ENCODE results near the gene VPS29. TPM values are rescaled to one million over a fixed set of nuclear protein-coding genes. Genes with fewer than 3 reads are reported as not detected.

Gene VPS29
- polyA plus RNA-seq, 3 donors = 224 to 409 (median 342) TPM

- peaks cover 66% of the 10 kb centered on the region for H3K79me2 ChIP-seq (ENCODE audit: insufficient read depth, low read length)
- Mint-ChIP-seq H3K27me3 (ENCODE audit: low read depth in 3 of 3) (no peaks in the 10 kb centered on the region), H3K4me3 (peak within 1 kb of the TSS; percentile 100), H3K36me3 (peaks cover 18 to 25% of the 10 kb centered on the region in 2 donors), H3K27ac (peak within 1 kb of the TSS; percentile 90 to 98 (median 95)), H3K9me3 (no peaks in the 10 kb centered on the region), H3K4me1 (peaks cover 25% of the 10 kb centered on the region)
- H3K4me3 ChIP-seq (replicated peaks in 1 of 3; ENCODE audit: low read depth in 2 of 3, low read length in 3 of 3) = peak within 1 kb of the TSS; percentile 62 to 96 (median 76)
- H3K27me3 ChIP-seq (ENCODE audit: control insufficient read depth in 2 of 2, insufficient read depth in 2 of 2, low read length in 2 of 2) = no peaks in the 10 kb centered on the region
- intact Hi-C loops (cut with micrococcal nuclease) = loop anchor here (1.0 to 5.0 kb wide), 5 partner anchors 18 to 139 kb away; partner anchors contain the start of genes RAD9B (in 2 of the 2), VPS29 (in 2 of the 2) and ARPC3 (in 1 of the 2)
- peak; percentile 94 to 96 (median 94) for DNase-seq
- H3K4me1 ChIP-seq (ENCODE audit: control insufficient read depth in 1 of 2, insufficient read depth in 2 of 2, low read length in 2 of 2) = peaks cover 23 to 34% of the 10 kb centered on the region in 2 donors
- H3K9me3 ChIP-seq (replicated peaks in 1 of 2; ENCODE audit: control insufficient read depth in 1 of 2, insufficient read depth in 1 of 2, low read length in 2 of 2) = no peaks in the 10 kb centered on the region
- no peak for TF ChIP-seq CTCF (IDR thresholded peaks at IDR 0.05)
- peaks cover 17 to 19% of the 10 kb centered on the region in 2 donors for H3K36me3 ChIP-seq (replicated peaks in 1 of 2; ENCODE audit: control insufficient read depth in 1 of 2, insufficient read depth in 2 of 2, low read length in 2 of 2)
- H3K9ac ChIP-seq (ENCODE audit: insufficient read depth, low read length, poor library complexity, severe bottlenecking) = peak within 1 kb of the TSS; percentile 80
- under 1% methylated on average over 70 of the region's 78 CpGs for WGBS (ENCODE audit: insufficient coverage)
- peak within 1 kb of the TSS; percentile 100 for H3K4me2 ChIP-seq (replicated peaks; ENCODE audit: extremely low read depth, low read length, poor library complexity, severe bottlenecking)
- H4K20me1 ChIP-seq (ENCODE audit: insufficient read depth, low read length) = no peaks in the 10 kb centered on the region
- H2AFZ ChIP-seq (ENCODE audit: insufficient read depth, low read depth, low read length, poor library complexity, severe bottlenecking) = peak within 1 kb of the TSS; percentile 100
- peak within 1 kb of the TSS; percentile 60 to 79 for H3K27ac ChIP-seq (ENCODE audit: low read depth in 1 of 2, low read length in 2 of 2)
Measured at GRCh38 chr12:110468214-110469048, 33.5 kb downstream of the VPS29 start, which contains the start of the genes FAM216A and GPN3. TSS of gene FAM216A (plus strand) at chr12:110468845. CDS start at chr12:110468876, 31 bp downstream. TSS of gene GPN3 (minus strand) at chr12:110468257. CDS start at chr12:110468203, 54 bp downstream.

DNA sequence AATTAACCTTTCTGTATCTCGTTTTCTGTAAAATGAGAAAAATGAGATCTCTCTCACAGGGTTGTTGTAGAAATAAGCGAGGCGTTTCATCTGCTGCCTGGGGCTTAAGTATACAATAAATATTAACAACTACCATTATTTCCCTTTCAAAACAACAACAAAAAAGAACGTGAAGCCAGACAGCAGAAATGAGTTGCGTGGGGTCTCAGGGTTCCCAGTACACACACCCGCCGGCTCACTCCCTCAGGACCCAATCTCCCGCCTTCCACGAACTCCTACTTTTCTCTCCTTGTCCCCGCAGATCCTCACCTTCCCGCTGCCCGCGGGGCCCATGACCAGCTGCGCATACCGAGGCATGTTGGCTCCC, 34.1 kb downstream of the VPS29 start:
- Histone ChIP-seq H3K4me3 (replicated peaks in 1 of 3; ENCODE audit: low read depth in 2 of 3, low read length in 3 of 3) (peak overlapping the region; percentile 62 to 96 (median 76)), H3K36me3 (replicated peaks in 1 of 2; ENCODE audit: control insufficient read depth in 1 of 2, insufficient read depth in 2 of 2, low read length in 2 of 2) (peaks cover 21 to 24% of the 10 kb centered on the region in 2 donors), H3K9ac (ENCODE audit: insufficient read depth, low read length, poor library complexity, severe bottlenecking) (peak overlapping the region; percentile 80), H3K4me2 (replicated peaks; ENCODE audit: extremely low read depth, low read length, poor library complexity, severe bottlenecking) (peak overlapping the region; percentile 100), H3K27me3 (ENCODE audit: control insufficient read depth in 2 of 2, insufficient read depth in 2 of 2, low read length in 2 of 2) (no peaks in the 10 kb centered on the region), H2AFZ (ENCODE audit: insufficient read depth, low read depth, low read length, poor library complexity, severe bottlenecking) (peak overlapping the region; percentile 100), H3K79me2 (ENCODE audit: insufficient read depth, low read length) (peaks cover 72% of the 10 kb centered on the region), H4K20me1 (ENCODE audit: insufficient read depth, low read length) (no peaks in the 10 kb centered on the region), H3K9me3 (replicated peaks in 1 of 2; ENCODE audit: control insufficient read depth in 1 of 2, insufficient read depth in 1 of 2, low read length in 2 of 2) (no peaks in the 10 kb centered on the region), H3K27ac (ENCODE audit: low read depth in 1 of 2, low read length in 2 of 2) (peak overlapping the region; percentile 60 to 79), H3K4me1 (ENCODE audit: control insufficient read depth in 1 of 2, insufficient read depth in 2 of 2, low read length in 2 of 2) (peaks cover 23 to 34% of the 10 kb centered on the region in 2 donors)
- Mint-ChIP-seq H3K27me3 (ENCODE audit: low read depth in 3 of 3) (peaks cover 0 to 1% (median 0%) of the 10 kb centered on the region in 3 donors), H3K4me3 (peak overlapping the region; percentile 100), H3K9me3 (peaks cover 0 to under 1% (median 0%) of the 10 kb centered on the region in 7 donors), H3K27ac (peak overlapping the region; percentile 90 to 98 (median 95)), H3K4me1 (peaks cover 25% of the 10 kb centered on the region), H3K36me3 (peaks cover 21 to 31% of the 10 kb centered on the region in 2 donors)
- no peak for TF ChIP-seq CTCF (IDR thresholded peaks at IDR 0.05)
- WGBS (ENCODE audit: insufficient coverage) = 0% methylated on average over 12 of the region's 15 CpGs
- no peak for DNase-seq
- intact Hi-C loops (cut with micrococcal nuclease) = loop anchor here (1.0 to 5.0 kb wide), 5 partner anchors 17 to 139 kb away; partner anchors contain the start of genes RAD9B (in 2 of the 2), VPS29 (in 2 of the 2) and ARPC3 (in 1 of the 2)
